Measurements from ENCODE around the gene TP73.
A peak's percentile ranks its signal among the peaks of the same experiment; 100 is the strongest.

TP73 gene

GRCh38 chr1:3708791-3709190 lies 56.5 kb downstream of the TP73 start:
- TF ChIP-seq YY1 (IDR thresholded peaks at IDR 0.05; ENCODE audit: insufficient read depth, insufficient read length), result no peak
- Histone ChIP-seq H3K4me3 (ENCODE audit: insufficient read length, low read depth) (no peak overlapping the region), H3K9ac (ENCODE audit: insufficient read length, low read depth) (peak overlapping the region; percentile 32), H3K9me3 (ENCODE audit: insufficient read depth, low read length) (no peaks in the 10 kb centered on the region), H3K36me3 (ENCODE audit: insufficient read depth, insufficient read length, low read length) (no peaks in the 10 kb centered on the region), H3K27me3 (ENCODE audit: insufficient read depth, insufficient read length) (peaks cover 13% of the 10 kb centered on the region), H3K4me1 (ENCODE audit: insufficient read depth, insufficient read length) (peaks cover 25% of the 10 kb centered on the region)
- no peak for DNase-seq (ENCODE audit: low read depth, low spot score)

GRCh38 chr1:3710251-3710650 lies 57.9 kb downstream of the TP73 start:
- H3K9me3 ChIP-seq (ENCODE audit: insufficient read depth, low read length), result no peaks in the 10 kb centered on the region
- no peak for TF ChIP-seq ZNF274 (IDR thresholded peaks at IDR 0.05; ENCODE audit: low read depth, low read length)
- no peak for TF ChIP-seq YY1 (IDR thresholded peaks at IDR 0.05; ENCODE audit: insufficient read depth, insufficient read length)
- TF ChIP-seq SUZ12 (IDR thresholded peaks at IDR 0.05; ENCODE audit: extremely low read depth, insufficient read depth, insufficient read length), result no peak
- peaks cover 13% of the 10 kb centered on the region for H3K27me3 ChIP-seq (ENCODE audit: insufficient read depth, insufficient read length)
- no peak for DNase-seq (ENCODE audit: low read depth, low spot score)
- H3K4me3 ChIP-seq (ENCODE audit: insufficient read length, low read depth), result no peak overlapping the region
- H3K36me3 ChIP-seq (ENCODE audit: insufficient read depth, insufficient read length, low read length), result no peaks in the 10 kb centered on the region
- no peak overlapping the region for H3K9ac ChIP-seq (ENCODE audit: insufficient read length, low read depth)
- H3K4me1 ChIP-seq (ENCODE audit: insufficient read depth, insufficient read length), result peaks cover 29% of the 10 kb centered on the region

- H3K36me3 ChIP-seq (ENCODE audit: insufficient read depth, insufficient read length, low read length), result no peaks in the 10 kb centered on the region
- H3K27me3 ChIP-seq (ENCODE audit: insufficient read depth, insufficient read length), result peaks cover 13% of the 10 kb centered on the region
- TF ChIP-seq YY1 (IDR thresholded peaks at IDR 0.05; ENCODE audit: insufficient read depth, insufficient read length), result no peak
- TF ChIP-seq SUZ12 (IDR thresholded peaks at IDR 0.05; ENCODE audit: extremely low read depth, insufficient read depth, insufficient read length), result no peak
- no peak for TF ChIP-seq ZNF274 (IDR thresholded peaks at IDR 0.05; ENCODE audit: low read depth, low read length)
- no peaks in the 10 kb centered on the region for H3K9me3 ChIP-seq (ENCODE audit: insufficient read depth, low read length)
- no peak overlapping the region for H3K4me3 ChIP-seq (ENCODE audit: insufficient read length, low read depth)
- DNase-seq (ENCODE audit: low read depth, low spot score), result no peak
- peaks cover 29% of the 10 kb centered on the region for H3K4me1 ChIP-seq (ENCODE audit: insufficient read depth, insufficient read length)
- H3K9ac ChIP-seq (ENCODE audit: insufficient read length, low read depth), result peak overlapping the region; percentile 42
These were observed 59.1 kb downstream of the TP73 start for GRCh38 chr1:3711381-3711779.

GRCh38 chr1:3711780-3712451 lies 59.6 kb downstream of the TP73 start:
- no peak for DNase-seq (ENCODE audit: low read depth, low spot score)
- Histone ChIP-seq H3K9me3 (ENCODE audit: insufficient read depth, low read length) (no peaks in the 10 kb centered on the region), H3K4me3 (ENCODE audit: insufficient read length, low read depth) (no peak overlapping the region), H3K9ac (ENCODE audit: insufficient read length, low read depth) (no peak overlapping the region), H3K36me3 (ENCODE audit: insufficient read depth, insufficient read length, low read length) (no peaks in the 10 kb centered on the region), H3K4me1 (ENCODE audit: insufficient read depth, insufficient read length) (peaks cover 28% of the 10 kb centered on the region), H3K27me3 (ENCODE audit: insufficient read depth, insufficient read length) (peaks cover 13% of the 10 kb centered on the region)
- TF ChIP-seq YY1 (IDR thresholded peaks at IDR 0.05; ENCODE audit: insufficient read depth, insufficient read length), result no peak
- TF ChIP-seq ZNF274 (IDR thresholded peaks at IDR 0.05; ENCODE audit: low read depth, low read length), result no peak
- TF ChIP-seq SUZ12 (IDR thresholded peaks at IDR 0.05; ENCODE audit: extremely low read depth, insufficient read depth, insufficient read length), result no peak

GRCh38 chr1:3712573-3713535 lies 60.5 kb downstream of the TP73 start:
- H3K27me3 ChIP-seq (ENCODE audit: insufficient read depth, insufficient read length), result peaks cover 13% of the 10 kb centered on the region
- H3K4me1 ChIP-seq (ENCODE audit: insufficient read depth, insufficient read length), result peaks cover 24% of the 10 kb centered on the region
- no peak for TF ChIP-seq SUZ12 (IDR thresholded peaks at IDR 0.05; ENCODE audit: extremely low read depth, insufficient read depth, insufficient read length)
- no peak for TF ChIP-seq YY1 (IDR thresholded peaks at IDR 0.05; ENCODE audit: insufficient read depth, insufficient read length)
- TF ChIP-seq ZNF274 (IDR thresholded peaks at IDR 0.05; ENCODE audit: low read depth, low read length), result no peak
- no peak for DNase-seq (ENCODE audit: low read depth, low spot score)
- no peaks in the 10 kb centered on the region for H3K36me3 ChIP-seq (ENCODE audit: insufficient read depth, insufficient read length, low read length)
- no peak overlapping the region for H3K9ac ChIP-seq (ENCODE audit: insufficient read length, low read depth)
- no peak overlapping the region for H3K4me3 ChIP-seq (ENCODE audit: insufficient read length, low read depth)
- no peaks in the 10 kb centered on the region for H3K9me3 ChIP-seq (ENCODE audit: insufficient read depth, low read length)

- TF ChIP-seq ZNF274 (IDR thresholded peaks at IDR 0.05; ENCODE audit: low read depth, low read length), result no peak
- no peak for TF ChIP-seq YY1 (IDR thresholded peaks at IDR 0.05; ENCODE audit: insufficient read depth, insufficient read length)
- no peak for TF ChIP-seq SUZ12 (IDR thresholded peaks at IDR 0.05; ENCODE audit: extremely low read depth, insufficient read depth, insufficient read length)
- peaks cover 16% of the 10 kb centered on the region for H3K4me1 ChIP-seq (ENCODE audit: insufficient read depth, insufficient read length)
- H3K4me3 ChIP-seq (ENCODE audit: insufficient read length, low read depth), result no peak overlapping the region
- H3K9me3 ChIP-seq (ENCODE audit: insufficient read depth, low read length), result no peaks in the 10 kb centered on the region
- no peak overlapping the region for H3K9ac ChIP-seq (ENCODE audit: insufficient read length, low read depth)
- no peaks in the 10 kb centered on the region for H3K36me3 ChIP-seq (ENCODE audit: insufficient read depth, insufficient read length, low read length)
- peaks cover 5% of the 10 kb centered on the region for H3K27me3 ChIP-seq (ENCODE audit: insufficient read depth, insufficient read length)
- no peak for DNase-seq (ENCODE audit: low read depth, low spot score)
These were observed 61.5 kb downstream of the TP73 start for GRCh38 chr1:3713840-3714239.

GRCh38 chr1:3714284-3714741 lies 62.0 kb downstream of the TP73 start:
- no peaks in the 10 kb centered on the region for H3K36me3 ChIP-seq (ENCODE audit: insufficient read depth, insufficient read length, low read length)
- no peaks in the 10 kb centered on the region for H3K9me3 ChIP-seq (ENCODE audit: insufficient read depth, low read length)
- peaks cover 4% of the 10 kb centered on the region for H3K27me3 ChIP-seq (ENCODE audit: insufficient read depth, insufficient read length)
- H3K4me1 ChIP-seq (ENCODE audit: insufficient read depth, insufficient read length), result peaks cover 17% of the 10 kb centered on the region
- DNase-seq (ENCODE audit: low read depth, low spot score), result no peak
- no peak overlapping the region for H3K9ac ChIP-seq (ENCODE audit: insufficient read length, low read depth)
- H3K4me3 ChIP-seq (ENCODE audit: insufficient read length, low read depth), result no peak overlapping the region
- TF ChIP-seq ZNF274 (IDR thresholded peaks at IDR 0.05; ENCODE audit: low read depth, low read length) (no peak), SUZ12 (IDR thresholded peaks at IDR 0.05; ENCODE audit: extremely low read depth, insufficient read depth, insufficient read length) (no peak)
